GM21786 (cell line): ENCODE data around the gene PRR36.

Experiments
- ATAC-seq: cut with Tn5 transposase; IDR thresholded peaks from one replicate; pipeline ENCODE4 v1.9.1; 2021; ENCODE audit not compliant: unreplicated experiment

Gene PRR36

GRCh38 chr19:7872306-7873204 lies 1.6 kb downstream of the PRR36 start:
- ATAC-seq, result no peak

GRCh38 chr19:7871437-7872305 lies 2.5 kb downstream of the PRR36 start:
- no peak for ATAC-seq

- no peak for ATAC-seq
Measured at GRCh38 chr19:7870571-7871436, 3.4 kb downstream of the PRR36 start.

DNA sequence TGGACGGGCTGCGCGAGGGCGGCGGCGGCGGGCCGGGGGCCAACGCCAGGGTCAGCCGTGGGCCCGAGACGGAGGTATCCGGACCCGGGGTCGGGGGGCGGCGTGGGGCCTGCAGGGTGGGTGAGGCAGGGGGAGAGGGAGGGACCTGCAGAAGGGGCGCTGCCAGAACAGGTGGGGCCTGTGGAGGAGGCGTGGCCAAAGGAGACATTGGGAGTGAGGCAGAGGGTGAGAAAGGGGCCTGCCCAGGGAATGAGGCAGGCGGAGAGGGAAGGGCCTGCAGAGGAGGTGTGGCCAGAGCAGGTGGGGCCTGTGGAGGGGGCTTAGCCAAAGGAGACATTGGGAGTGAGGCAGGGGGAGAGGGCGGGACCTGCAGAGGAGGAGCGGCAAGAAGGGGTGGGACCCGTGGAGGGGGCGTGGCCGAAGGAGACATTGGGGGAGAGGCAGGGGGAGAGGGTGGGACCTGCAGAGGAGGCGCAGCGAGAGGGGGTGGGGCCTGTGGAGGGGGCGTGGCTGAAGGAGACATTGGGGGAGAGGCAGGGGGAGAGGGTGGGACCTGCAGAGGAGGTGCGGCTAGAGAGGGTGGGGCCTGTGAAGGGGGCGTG lies 4.2 kb downstream of the PRR36 start:
- ATAC-seq, result no peak

GRCh38 chr19:7869453-7869909 lies 4.7 kb downstream of the PRR36 start:
- peak; percentile 51 for ATAC-seq

GRCh38 chr19:7868671-7869452 lies 5.3 kb downstream of the PRR36 start:
- ATAC-seq, result peak; percentile 44

- ATAC-seq, result no peak
Measured at GRCh38 chr19:7868326-7868670, 5.9 kb downstream of the PRR36 start.

GRCh38 chr19:7867092-7867844 lies 6.9 kb downstream of the PRR36 start:
- no peak for ATAC-seq

DNA sequence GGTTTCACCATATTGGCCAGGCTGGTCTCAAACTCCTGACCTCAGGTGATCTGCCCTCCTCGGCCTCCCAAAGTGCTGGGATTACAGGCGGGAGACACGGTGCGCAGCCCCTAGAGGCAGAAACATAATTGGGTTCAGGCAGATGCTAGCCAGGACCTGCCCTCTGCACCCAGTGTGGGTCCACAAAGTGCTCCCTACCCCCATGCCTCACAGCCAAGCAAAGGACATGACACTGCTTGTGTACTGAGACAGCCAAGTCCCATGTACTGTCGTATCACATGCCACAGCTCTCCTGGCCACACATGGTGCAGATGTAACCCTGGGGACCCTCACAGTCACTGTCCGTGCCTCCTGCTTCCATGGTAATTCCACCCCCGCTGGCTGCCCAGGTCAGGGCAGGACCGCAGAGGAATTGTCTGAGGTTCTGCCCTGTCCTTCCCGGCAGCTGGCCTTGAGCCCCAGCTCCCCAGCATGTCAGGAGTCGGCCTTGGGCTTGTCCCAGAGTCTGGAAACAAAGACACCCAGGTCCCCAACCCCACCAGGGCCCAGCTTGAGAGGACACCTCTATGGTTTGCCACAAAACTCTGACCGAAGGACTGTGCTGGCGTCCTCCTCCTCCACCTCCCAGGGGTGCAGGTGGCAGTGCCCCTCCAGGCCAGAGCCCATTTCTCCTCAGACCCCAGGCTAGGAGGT lies 7.6 kb downstream of the PRR36 start:
- ATAC-seq, result no peak

DNA sequence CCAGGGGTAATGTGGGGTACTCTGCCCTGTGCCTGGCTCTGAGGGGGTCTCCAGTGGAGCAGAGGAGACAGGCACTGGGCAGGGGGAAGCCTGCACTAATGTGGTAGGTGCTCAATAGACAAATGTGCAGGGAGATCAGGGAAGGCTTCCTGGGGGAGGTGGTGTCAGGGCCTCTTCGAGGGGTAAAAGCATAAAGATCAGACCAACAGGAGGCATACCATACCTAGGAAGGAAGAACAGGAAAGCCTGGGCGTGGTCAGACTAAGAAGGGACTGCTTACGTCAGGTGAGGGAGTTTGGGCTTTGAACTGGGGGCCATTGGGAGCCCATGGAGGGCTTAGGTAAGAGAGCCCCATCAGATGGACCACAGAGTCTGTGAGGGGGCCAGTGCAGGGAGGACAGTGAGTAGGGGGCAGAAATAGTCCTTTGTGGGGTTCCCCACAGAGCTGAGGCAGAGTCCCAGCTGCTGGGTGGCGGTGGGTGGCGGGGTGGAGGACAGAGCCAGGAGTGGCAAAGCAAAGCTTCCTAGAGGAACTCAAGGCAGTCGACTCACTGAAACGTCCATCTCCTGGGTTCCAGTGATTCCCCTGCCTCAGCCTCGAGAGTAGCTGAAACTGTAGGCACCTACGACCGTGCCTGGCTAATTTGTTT lies 8.8 kb downstream of the PRR36 start:
- ATAC-seq, result no peak

GRCh38 chr19:7864690-7865074 lies 9.5 kb downstream of the PRR36 start:
- no peak for ATAC-seq

DNA sequence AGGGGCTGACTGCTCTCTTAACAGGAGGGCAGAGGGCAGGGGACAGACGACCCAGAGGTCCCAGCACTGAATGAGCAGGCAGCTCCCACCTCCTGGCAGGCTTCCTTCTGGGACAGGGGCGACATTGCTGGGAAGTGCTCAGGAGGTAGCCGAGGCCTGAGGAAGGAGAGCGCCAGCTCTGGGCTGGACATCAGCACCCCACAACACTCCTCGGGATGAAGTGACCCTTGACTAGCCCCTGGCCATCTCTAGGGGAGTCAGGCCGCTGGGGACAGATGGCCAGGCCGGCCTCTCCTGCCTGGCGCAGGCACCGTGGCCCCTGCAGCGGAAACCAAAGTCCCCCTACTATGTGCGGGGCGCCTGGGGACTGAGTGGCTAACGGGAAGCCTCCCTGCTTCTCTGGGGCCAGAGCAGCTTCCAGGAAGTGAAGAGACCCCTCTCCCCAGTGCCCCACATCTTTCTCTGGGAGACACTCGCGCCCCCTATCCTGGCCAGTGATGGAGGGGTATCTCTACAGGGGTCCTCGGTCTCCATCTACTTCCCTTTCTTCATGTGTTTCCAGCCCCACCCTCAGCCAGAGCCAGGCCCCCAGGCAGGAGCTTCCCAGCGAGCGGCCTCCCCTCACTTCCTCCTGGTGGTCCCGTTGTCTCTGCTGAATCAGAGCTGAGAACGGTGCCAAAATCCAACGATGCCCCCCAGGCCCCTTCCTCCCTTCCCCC lies 10.1 kb downstream of the PRR36 start:
- no peak for ATAC-seq

- ATAC-seq, result no peak
Measured at GRCh38 chr19:7863157-7863970, 10.8 kb downstream of the PRR36 start.

DNA sequence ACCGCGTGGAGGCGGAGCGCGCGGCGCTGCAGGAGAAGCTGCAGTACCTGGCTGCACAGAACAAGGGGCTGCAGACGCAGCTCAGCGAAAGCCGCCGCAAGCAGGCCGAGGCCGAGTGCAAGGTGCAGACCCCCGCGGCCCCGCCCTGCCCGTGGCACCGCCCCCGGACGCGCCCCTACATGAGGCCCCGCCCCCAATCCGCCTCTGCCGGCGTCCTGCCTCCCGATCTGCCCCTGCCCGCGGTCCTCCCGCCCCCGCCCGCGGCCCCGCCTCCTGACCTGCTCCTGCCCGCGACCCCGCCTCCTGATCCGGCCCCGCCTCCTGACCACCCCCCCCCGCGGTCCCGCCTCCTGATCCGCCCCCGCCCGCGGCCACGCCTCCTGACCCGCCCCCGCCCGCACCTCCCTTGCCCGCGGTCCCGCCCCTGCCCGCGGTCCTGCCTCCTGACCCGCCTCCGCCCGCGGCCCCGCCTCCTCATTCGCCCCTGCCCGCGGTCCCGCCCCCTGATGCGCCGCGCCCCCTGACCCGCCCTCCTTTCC lies 11.7 kb downstream of the PRR36 start:
- ATAC-seq, result no peak

GRCh38 chr19:7861619-7862412 lies 12.4 kb downstream of the PRR36 start:
- ATAC-seq, result no peak
